ENCODE results near the gene AUP1. TPM values are rescaled to one million over a fixed set of nuclear protein-coding genes. Genes with fewer than 3 reads are reported as not detected.
A peak's percentile ranks its signal among the peaks of the same experiment; 100 is the strongest.

The AUP1 gene
- total RNA-seq, 1 donor from 2014 or later: 55.4 TPM

- DNase-seq: no peak
Observed at GRCh38 chr2:74556831-74557370, 27.4 kb upstream of the AUP1 start.

- DNase-seq: no peak
Observed at GRCh38 chr2:74556159-74556558, 26.7 kb upstream of the AUP1 start.

GRCh38 chr2:74555610-74556103 is 26.2 kb upstream of the AUP1 start:
- DNase-seq: no peak

GRCh38 chr2:74554820-74555531 is 25.5 kb upstream of the AUP1 start:
- peak; percentile 37 for DNase-seq

GRCh38 chr2:74553892-74554819 is 24.6 kb upstream of the AUP1 start, which contains the start of the genes DOK1 and LOXL3:
Gene DOK1 (plus strand): TSS chr2:74554720. CDS start chr2:74554755, 35 bp downstream.
Gene LOXL3 (minus strand): TSS chr2:74553942. CDS start chr2:74552634, 1,308 bp downstream.
- DNase-seq: peak; percentile 60

- peak; percentile 57 for DNase-seq
Observed at GRCh38 chr2:74552914-74553811, 23.7 kb upstream of the AUP1 start.

- no peak for DNase-seq
Observed at GRCh38 chr2:74551942-74552913, 22.7 kb upstream of the AUP1 start.

GRCh38 chr2:74551530-74551929 is 22.0 kb upstream of the AUP1 start:
- DNase-seq: no peak

GRCh38 chr2:74550231-74550630 is 20.7 kb upstream of the AUP1 start:
- no peak for DNase-seq

- no peak for DNase-seq
Observed at GRCh38 chr2:74548900-74549826, 19.7 kb upstream of the AUP1 start.

GRCh38 chr2:74548285-74548899 is 18.9 kb upstream of the AUP1 start:
- DNase-seq: no peak

GRCh38 chr2:74546004-74546403 is 16.5 kb upstream of the AUP1 start:
- DNase-seq: no peak

- DNase-seq: no peak
Observed at GRCh38 chr2:74544634-74545033, 15.1 kb upstream of the AUP1 start.

- no peak for DNase-seq
Observed at GRCh38 chr2:74542978-74543377, 13.5 kb upstream of the AUP1 start.

GRCh38 chr2:74540291-74540690 is 10.8 kb upstream of the AUP1 start:
- no peak for DNase-seq

- DNase-seq: no peak
Observed at GRCh38 chr2:74538881-74539339, 9.4 kb upstream of the AUP1 start.

GRCh38 chr2:74537140-74537539 is 7.6 kb upstream of the AUP1 start:
- no peak for DNase-seq

- DNase-seq: no peak
Observed at GRCh38 chr2:74536166-74536950, 6.9 kb upstream of the AUP1 start.
